GM12891 (cell line): ENCODE measurements around the gene CTDNEP1.

ENCODE experiments used
- PAX5 ChIP-seq: IDR thresholded peaks from 2 replicates; pipeline ENCODE4 v1.6.1; 2011; ENCODE audit warnings: low read length, moderate library complexity, mild to moderate bottlenecking; ENCODE audit not compliant: insufficient read depth, severe bottlenecking
- POLR2A ChIP-seq: IDR thresholded peaks from 2 replicates; pipeline ENCODE4 v1.6.1; 2011; ENCODE audit warnings: low read depth, low read length, control low read depth
- POLR2AphosphoS5 ChIP-seq: IDR thresholded peaks from 2 replicates; pipeline ENCODE4 v1.6.1; 2011; ENCODE audit warnings: low read depth, low read length, control low read depth
- SPI1 ChIP-seq: IDR thresholded peaks from 2 replicates; pipeline ENCODE4 v1.6.1; 2011; ENCODE audit warnings: low read depth, low read length, control low read depth
- TAF1 ChIP-seq: IDR thresholded peaks from 2 replicates; pipeline ENCODE4 v1.6.1; 2011; ENCODE audit warnings: low read depth, low read length, control low read depth

- TF ChIP-seq POLR2A (no peak), TAF1 (peak; percentile 33), POLR2AphosphoS5 (no peak), SPI1 (no peak), PAX5 (no peak)
Observed at GRCh38 chr17:7217113-7217987, 34.2 kb downstream of the CTDNEP1 start.
